VCaP (cell line): ENCODE measurements around the gene SLC35A4.
"Not testable (repeated sequence)": the region's sequence is repeated elsewhere in the genome, so short reads cannot be mapped to it uniquely, and the experiment has no call there.

ENCODE experiments used
- H3K27ac ChIP-seq: fragments of 450-650 bp; 2 replicates; pipeline ENCODE4 v1.5.1; 2017
- CTCF ChIP-seq: fragments of 450-650 bp; conservative IDR thresholded peaks from 2 replicates; pipeline ENCODE4 v1.5.1; 2017; ENCODE audit warnings: mild to moderate bottlenecking, moderate library complexity

Gene SLC35A4

GRCh38 chr5:140591747-140592372 lies 27.2 kb downstream of the SLC35A4 start:
- H3K27ac ChIP-seq, result no peak overlapping the region
- no peak for TF ChIP-seq CTCF

GRCh38 chr5:140593070-140593469 lies 28.4 kb downstream of the SLC35A4 start:
- not testable (repeated sequence) for H3K27ac ChIP-seq

GRCh38 chr5:140594169-140594568 lies 29.5 kb downstream of the SLC35A4 start:
- TF ChIP-seq CTCF, result no peak

GRCh38 chr5:140595538-140596300 lies 31.1 kb downstream of the SLC35A4 start:
- no peak for TF ChIP-seq CTCF

More at GRCh38 chr5:140594169-140594568, 29.5 kb downstream of the SLC35A4 start:
- H3K27ac ChIP-seq, result no peak overlapping the region

GRCh38 chr5:140596321-140596741 lies 31.7 kb downstream of the SLC35A4 start:
- no peak for TF ChIP-seq CTCF
- no peak overlapping the region for H3K27ac ChIP-seq

More at GRCh38 chr5:140595538-140596300, 31.1 kb downstream of the SLC35A4 start:
- H3K27ac ChIP-seq, result no peak overlapping the region

GRCh38 chr5:140598836-140599235 lies 34.2 kb downstream of the SLC35A4 start:
- TF ChIP-seq CTCF, result no peak
- H3K27ac ChIP-seq, result no peak overlapping the region

GRCh38 chr5:140600096-140600495 lies 35.5 kb downstream of the SLC35A4 start:
- H3K27ac ChIP-seq, result no peak overlapping the region
- TF ChIP-seq CTCF, result no peak

- no peak overlapping the region for H3K27ac ChIP-seq
- no peak for TF ChIP-seq CTCF
Measured at GRCh38 chr5:140602147-140602546, 37.5 kb downstream of the SLC35A4 start.

GRCh38 chr5:140603446-140603698 lies 38.7 kb downstream of the SLC35A4 start:
- not testable (repeated sequence) for H3K27ac ChIP-seq
